Adipose tissue (tissue), 3 donors: ENCODE results near the gene SCYL2. TPM values are rescaled to one million over a fixed set of nuclear protein-coding genes. Genes with fewer than 3 reads are reported as not detected.

Source experiments
- H3K27ac ChIP-seq: one replicate; pipeline ENCODE4 v1.5.1; 2013; ENCODE audit warnings: low read depth, low read length
- WGBS, 3 donors: extraction: QIAGEN DNeasy Blood & Tissue Kit; methylation state at CpG; one replicate each; pipeline ENCODE4 v1.1.7; 2013; 5-methylcytosine and 5-hydroxymethylcytosine counted together
- polyA plus RNA-seq, 3 donors: library from polyadenylated mRNA; stranded (reverse); fragments of 200-250 nt; gene quantifications; one replicate each; pipeline ENCODE4 v1.2.3, GENCODE V29; 2013
- donor health status: healthy with polysubstance abuse.
- donor health status: Bipolar disorder and iron deficiency.
- donor health status: healthy.

Gene SCYL2
- polyA plus RNA-seq, 3 donors: 7.8 to 14.7 (median 9.6) TPM

- WGBS, 3 donors: 72 to 76% (median 74%) methylated on average over 7 of the region's 7 CpGs
- no peak overlapping the region for H3K27ac ChIP-seq
Measured at GRCh38 chr12:100348657-100349454, 81.9 kb downstream of the SCYL2 start.

GRCh38 chr12:100356644-100357223 is 89.8 kb downstream of the SCYL2 start, which contains the start of gene SLC17A8:
SLC17A8 (plus strand) TSS chr12:100357074; CDS start chr12:100357392, 318 bp downstream.
- H3K27ac ChIP-seq: no peak within 1 kb of the TSS
- WGBS, 3 donors: 17 to 32% (median 30%) methylated on average over 13 of the region's 13 CpGs

GRCh38 chr12:100359248-100359647 is 92.3 kb downstream of the SCYL2 start:
- WGBS, 3 donors: 45 to 75% (median 74%) methylated on average over 3 of the region's 3 CpGs
- H3K27ac ChIP-seq: no peak overlapping the region

DNA sequence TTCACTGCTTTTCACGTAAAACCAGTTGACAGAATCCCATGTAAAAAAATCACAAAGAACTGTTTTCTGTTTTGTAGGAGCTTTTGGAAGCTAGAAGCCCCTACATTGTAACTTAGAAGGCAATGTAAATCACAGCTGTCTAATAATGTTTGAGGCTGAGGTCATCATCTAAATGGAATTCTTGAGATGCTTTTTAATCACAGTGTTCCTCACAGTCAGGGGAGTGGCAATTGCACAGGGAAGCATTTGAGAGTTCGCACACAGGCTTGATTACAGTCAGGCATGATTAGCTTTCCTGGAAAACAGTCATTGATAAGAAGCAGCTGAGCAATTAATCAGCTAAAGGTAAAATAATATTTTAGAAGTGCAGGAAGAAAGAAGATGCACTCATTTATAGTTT is 92.8 kb downstream of the SCYL2 start:
- H3K27ac ChIP-seq: no peak overlapping the region
- WGBS, 3 donors: 31 to 68% (median 51%) methylated on average over 2 of the region's 2 CpGs

- no peak overlapping the region for H3K27ac ChIP-seq
Measured at GRCh38 chr12:100360450-100360849, 93.5 kb downstream of the SCYL2 start.

- WGBS, 3 donors: 73 to 89% (median 80%) methylated on average over 4 of the region's 4 CpGs
- no peak overlapping the region for H3K27ac ChIP-seq
Measured at GRCh38 chr12:100364324-100364723, 97.3 kb downstream of the SCYL2 start.

- WGBS, 3 donors: 46 to 71% (median 55%) methylated on average over 2 of the region's 2 CpGs
Measured at GRCh38 chr12:100365411-100365810, 98.4 kb downstream of the SCYL2 start.

DNA sequence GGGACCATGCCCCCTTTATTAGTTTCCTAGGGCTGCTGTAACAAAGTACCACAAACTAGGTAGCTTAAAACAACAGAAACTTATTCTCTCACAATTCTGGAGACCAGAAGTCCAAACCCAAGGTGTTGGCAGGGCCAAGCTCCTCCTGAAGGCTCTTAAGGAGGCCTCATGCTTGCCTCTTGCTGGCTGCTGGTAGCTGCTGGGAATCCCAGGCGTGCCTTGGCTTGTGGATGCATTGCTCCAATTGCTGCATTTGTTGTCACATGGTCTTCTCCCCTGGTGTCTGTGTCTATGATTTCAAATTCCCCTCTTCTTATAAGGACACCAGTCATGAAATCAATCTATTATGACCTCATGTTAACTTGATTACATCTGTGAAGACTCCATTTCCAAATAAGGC is 101.1 kb downstream of the SCYL2 start:
- H3K27ac ChIP-seq: no peak overlapping the region
- WGBS, 3 donors: 86 to 98% (median 89%) methylated on average over 1 of the region's 1 CpG

More at GRCh38 chr12:100365411-100365810, 98.4 kb downstream of the SCYL2 start:
- H3K27ac ChIP-seq: no peak overlapping the region

GRCh38 chr12:100371146-100371545 is 104.2 kb downstream of the SCYL2 start:
- no peak overlapping the region for H3K27ac ChIP-seq
- WGBS, 3 donors: 74 to 86% (median 84%) methylated on average over 6 of the region's 6 CpGs

DNA sequence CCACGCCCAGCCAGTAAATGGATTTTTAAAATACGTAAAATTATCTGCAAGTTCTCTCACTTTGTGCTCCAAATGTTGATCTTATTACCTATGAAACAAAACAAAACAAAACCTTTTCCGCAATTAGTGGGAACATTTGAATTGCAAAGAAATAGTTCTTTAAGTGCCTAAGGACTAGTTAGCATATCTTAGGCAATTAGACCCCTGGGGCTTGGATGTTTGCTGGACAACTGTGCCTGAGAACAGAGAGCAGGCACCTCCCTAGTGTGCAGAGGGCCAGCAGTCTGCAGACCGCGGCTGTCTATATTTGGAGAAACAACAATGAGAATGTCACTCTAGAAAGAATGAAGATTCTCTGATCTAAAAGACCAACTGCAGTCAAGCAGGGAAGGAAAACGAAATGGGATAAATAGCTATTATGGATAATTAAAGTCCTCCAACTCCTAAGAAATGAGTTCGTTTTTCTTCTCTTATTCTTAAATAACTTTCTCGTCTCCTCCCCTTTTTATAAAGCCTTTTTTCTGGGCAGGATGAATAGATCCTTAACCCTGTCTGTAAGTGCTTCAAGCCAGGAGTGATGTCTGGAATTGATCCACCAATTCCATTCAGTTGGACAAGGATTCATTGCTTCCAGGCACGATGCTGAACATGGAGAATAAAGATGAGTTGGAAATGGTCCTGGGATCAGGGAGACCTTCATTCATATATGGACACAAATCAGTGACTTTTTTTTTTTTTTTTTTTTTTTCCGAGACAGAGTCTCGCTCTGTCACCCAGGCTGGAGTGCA is 106.1 kb downstream of the SCYL2 start:
- no peak overlapping the region for H3K27ac ChIP-seq
- WGBS, 3 donors: 43 to 59% (median 51%) methylated on average over 10 to 11 of the region's 11 CpGs

DNA sequence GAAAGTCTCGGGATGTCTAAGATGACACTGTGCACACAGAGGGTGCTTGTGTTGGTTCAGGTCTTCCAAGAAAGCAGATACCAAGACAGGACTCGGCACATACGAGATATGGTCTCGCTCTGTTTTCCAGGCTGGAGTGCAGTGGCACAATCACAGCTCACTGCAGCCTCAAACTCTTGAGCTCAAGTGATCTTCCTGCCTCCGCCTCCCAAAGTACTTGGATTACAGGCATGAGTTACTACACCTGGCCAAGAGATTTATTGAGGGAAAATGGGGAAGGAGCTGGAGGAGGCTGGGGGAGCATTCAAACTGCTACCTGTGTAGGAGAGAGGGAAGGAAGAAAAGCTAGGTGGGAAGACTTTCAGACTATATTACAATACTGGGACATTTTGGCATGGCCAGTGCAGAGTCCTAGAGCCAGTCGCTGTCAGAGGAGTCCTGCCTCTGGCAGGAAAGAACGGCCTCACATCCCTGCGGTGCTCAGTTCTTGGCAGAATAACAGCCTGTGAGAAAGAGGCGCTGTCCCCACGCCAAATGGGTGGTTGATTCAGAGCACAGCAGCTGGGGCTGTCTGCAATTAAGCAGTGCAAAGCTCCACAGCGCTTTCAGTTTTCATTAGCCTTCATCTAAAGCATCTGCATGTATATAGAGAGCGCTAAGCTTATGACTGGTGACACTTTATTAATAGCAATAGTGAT is 108.2 kb downstream of the SCYL2 start:
- no peak overlapping the region for H3K27ac ChIP-seq
- 55 to 71% (median 62%) methylated on average over 12 of the region's 12 CpGs for WGBS, 3 donors

GRCh38 chr12:100376161-100376560 is 109.2 kb downstream of the SCYL2 start:
- 95 to 100% (median 98%) methylated on average over 1 of the region's 1 CpG for WGBS, 3 donors
- no peak overlapping the region for H3K27ac ChIP-seq

DNA sequence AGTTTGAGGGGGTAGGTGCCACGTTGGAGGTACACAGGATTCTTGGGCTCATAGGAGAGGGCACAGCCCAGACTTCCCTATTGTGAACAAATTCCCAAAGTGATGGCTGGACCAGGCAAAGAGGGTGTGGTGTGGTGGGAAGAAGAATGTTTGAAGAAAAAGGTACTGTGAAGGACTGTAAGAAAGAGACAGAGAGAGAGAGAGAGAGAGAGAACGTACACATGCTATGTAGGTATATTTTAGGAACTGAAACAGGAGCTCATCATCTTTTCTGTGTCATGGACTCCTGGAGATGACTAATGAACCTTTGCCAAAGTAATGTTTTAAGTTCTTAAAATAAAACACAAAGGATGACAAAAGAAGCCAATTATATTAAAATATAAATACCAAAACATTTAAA is 114.4 kb downstream of the SCYL2 start:
- WGBS, 3 donors: 61 to 78% (median 73%) methylated on average over 2 of the region's 2 CpGs
- no peak overlapping the region for H3K27ac ChIP-seq

DNA sequence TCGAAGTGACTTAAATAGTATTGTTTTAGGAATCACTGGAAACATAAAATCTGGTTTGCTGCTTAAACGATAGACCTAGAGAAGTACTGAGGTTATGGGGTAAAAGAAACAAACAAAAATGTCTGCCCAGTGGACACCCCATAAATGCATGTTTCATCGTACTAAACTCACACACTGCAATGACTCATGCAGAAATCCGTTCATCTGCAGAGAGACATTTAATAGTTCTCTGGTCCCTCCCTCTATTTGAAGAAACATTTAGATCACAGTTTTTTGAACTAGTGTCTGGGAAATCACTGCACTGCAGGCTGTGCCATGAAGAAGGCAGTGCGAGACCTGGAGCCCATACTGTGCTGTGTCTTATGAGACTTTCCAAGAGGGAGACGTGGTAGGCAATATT is 115.4 kb downstream of the SCYL2 start:
- WGBS, 3 donors: 76 to 84% (median 80%) methylated on average over 6 of the region's 6 CpGs

DNA sequence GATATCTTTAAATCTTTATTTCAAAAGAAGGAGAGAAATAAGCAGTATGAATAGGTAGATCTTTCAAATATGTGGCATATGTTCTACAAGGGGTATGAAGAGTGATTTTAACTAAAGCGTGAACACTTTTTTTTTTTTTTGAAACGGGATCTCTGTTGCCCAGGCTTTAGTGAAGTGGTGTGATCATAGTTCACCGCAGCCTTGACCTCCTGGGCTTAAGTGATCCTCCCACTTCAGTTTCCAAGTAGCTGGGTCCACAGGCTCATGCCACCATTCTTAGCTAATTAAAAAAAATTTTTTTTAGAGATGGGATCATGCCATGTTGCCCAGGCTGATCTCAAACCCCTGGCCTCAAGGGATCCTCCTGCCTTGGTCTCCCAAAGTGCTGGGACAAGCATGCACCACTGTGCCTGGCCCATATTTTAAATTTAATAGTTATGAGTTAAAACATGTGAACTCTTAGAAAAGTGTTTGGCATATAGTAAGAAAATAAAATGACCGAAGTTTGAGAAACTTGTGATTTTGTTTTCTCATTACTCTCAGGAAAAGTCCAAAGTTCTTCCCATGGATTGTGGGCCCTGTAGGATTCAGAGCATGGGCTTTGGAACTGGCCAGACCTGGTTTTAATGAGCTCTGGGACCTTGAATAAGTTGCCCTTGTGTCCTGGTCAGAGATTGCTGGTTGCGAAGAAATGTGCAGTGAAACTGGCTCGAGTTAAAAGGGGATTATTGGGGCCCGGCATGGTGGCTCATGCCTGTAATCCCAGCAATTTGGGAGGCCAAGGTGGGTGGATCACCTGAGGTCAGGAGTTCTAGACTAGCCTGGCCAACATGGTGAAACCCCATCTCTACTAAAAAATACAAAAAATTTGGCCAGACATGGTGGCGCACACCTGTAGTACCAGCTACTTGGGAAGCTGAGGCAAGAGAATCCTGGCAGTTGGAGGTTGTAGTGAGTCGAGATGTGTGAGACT is 116.9 kb downstream of the SCYL2 start:
- 88% methylated on average over 9 of the region's 9 CpGs for WGBS, 3 donors
- no peak overlapping the region for H3K27ac ChIP-seq

More for the DNA sequence above, 115.4 kb downstream of the SCYL2 start:
- no peak overlapping the region for H3K27ac ChIP-seq

DNA sequence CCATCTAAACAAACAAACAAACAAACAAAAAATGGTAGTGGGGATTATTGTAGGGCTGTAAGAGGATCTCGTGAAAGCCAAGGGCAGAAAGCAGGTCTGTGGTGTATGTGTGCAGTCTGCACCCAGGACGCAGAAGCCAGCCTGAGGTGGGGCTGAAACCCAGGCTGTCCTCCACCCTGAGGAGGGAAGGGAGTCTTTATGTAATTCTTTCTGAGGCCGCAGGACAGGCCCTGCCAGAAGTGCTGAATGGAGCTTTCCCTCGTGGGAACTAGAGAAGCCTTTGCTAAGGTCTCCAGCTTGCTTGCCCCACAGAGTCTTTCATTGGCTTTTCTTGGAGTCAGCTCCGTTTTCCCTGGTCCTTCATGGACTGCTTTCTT is 117.6 kb downstream of the SCYL2 start:
- H3K27ac ChIP-seq: no peak overlapping the region
- 70 to 74% (median 73%) methylated on average over 5 of the region's 5 CpGs for WGBS, 3 donors

DNA sequence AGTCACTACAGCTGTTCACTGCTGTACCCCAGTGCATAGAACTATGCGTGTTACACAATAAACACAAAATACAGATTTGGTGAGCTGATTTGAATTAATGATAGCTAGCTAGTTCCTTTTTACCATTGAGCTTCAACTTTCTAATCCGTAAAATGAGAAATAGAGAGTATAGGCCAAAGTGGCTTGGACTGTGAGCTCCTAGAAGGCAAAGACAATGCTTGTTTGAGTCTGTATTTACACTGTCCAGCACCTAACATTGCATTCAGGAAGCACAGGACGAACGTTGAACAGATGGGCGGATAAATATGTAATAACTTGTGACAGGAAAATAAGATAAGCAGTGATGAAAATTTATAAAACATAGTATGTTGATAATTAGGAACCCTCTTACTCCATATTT is 121.4 kb downstream of the SCYL2 start:
- 74 to 81% (median 80%) methylated on average over 5 of the region's 5 CpGs for WGBS, 3 donors

More for the DNA sequence above, 121.4 kb downstream of the SCYL2 start:
- H3K27ac ChIP-seq: no peak overlapping the region
